Activated T-cell treated with anti-CD3 and anti-CD28 coated beads, Interleukin-2, amount 50 U/mL, for 1 hour (primary cell): Measurements from ENCODE around the gene PTPRR.

ENCODE experiments used
- DNase-seq: peaks from one replicate; pipeline ENCODE4 v3.0.0-alpha.2; 2020

The PTPRR gene

GRCh38 chr12:70788774-70789173, 131.8 kb downstream of the PTPRR start:
- no peak for DNase-seq

GRCh38 chr12:70787612-70788011, 132.9 kb downstream of the PTPRR start:
- DNase-seq, result no peak

- DNase-seq, result no peak
These were observed 134.6 kb downstream of the PTPRR start for GRCh38 chr12:70785896-70786295.

- no peak for DNase-seq
These were observed 136.4 kb downstream of the PTPRR start for GRCh38 chr12:70784042-70784668.

GRCh38 chr12:70783455-70783854, 137.1 kb downstream of the PTPRR start:
- no peak for DNase-seq

- DNase-seq, result no peak
These were observed 141.3 kb downstream of the PTPRR start for GRCh38 chr12:70779250-70779649.

GRCh38 chr12:70774055-70774454, 146.5 kb downstream of the PTPRR start:
- DNase-seq, result no peak

GRCh38 chr12:70772836-70773235, 147.7 kb downstream of the PTPRR start:
- DNase-seq, result no peak

GRCh38 chr12:70771581-70771980, 149.0 kb downstream of the PTPRR start:
- DNase-seq, result no peak

- no peak for DNase-seq
These were observed 156.9 kb downstream of the PTPRR start for GRCh38 chr12:70763666-70764065.

GRCh38 chr12:70762000-70762399, 158.5 kb downstream of the PTPRR start:
- no peak for DNase-seq

GRCh38 chr12:70759161-70759918, 161.2 kb downstream of the PTPRR start:
- DNase-seq, result no peak

- DNase-seq, result no peak
These were observed 162.1 kb downstream of the PTPRR start for GRCh38 chr12:70758494-70758845.

GRCh38 chr12:70757830-70758493, 162.6 kb downstream of the PTPRR start:
- DNase-seq, result no peak

GRCh38 chr12:70756791-70757190, 163.7 kb downstream of the PTPRR start:
- DNase-seq, result no peak

- DNase-seq, result no peak
These were observed 164.4 kb downstream of the PTPRR start for GRCh38 chr12:70756118-70756517.

- no peak for DNase-seq
These were observed 166.2 kb downstream of the PTPRR start for GRCh38 chr12:70754330-70754741.

GRCh38 chr12:70752327-70752726, 168.2 kb downstream of the PTPRR start:
- DNase-seq, result no peak

- DNase-seq, result no peak
These were observed 170.6 kb downstream of the PTPRR start for GRCh38 chr12:70749931-70750330.

GRCh38 chr12:70748809-70749208, 171.7 kb downstream of the PTPRR start:
- DNase-seq, result no peak

- DNase-seq, result no peak
These were observed 172.9 kb downstream of the PTPRR start for GRCh38 chr12:70747445-70748260.

- DNase-seq, result no peak
These were observed 175.5 kb downstream of the PTPRR start for GRCh38 chr12:70745048-70745447.

- DNase-seq, result no peak
These were observed 176.4 kb downstream of the PTPRR start for GRCh38 chr12:70744178-70744577.
